Thoracic aorta (tissue), 2 donors: ENCODE measurements around the gene CCDC102A. TPM values are rescaled to one million over a fixed set of nuclear protein-coding genes. Genes with fewer than 3 reads are reported as not detected.

Source experiments
- ATAC-seq: fragments of 150-250 bp; one replicate; pipeline ENCODE4 v1.8.0; 2017; ENCODE audit warnings: low read depth; ENCODE audit not compliant: insufficient number of reproducible peaks, low FRiP score
- DNase-seq: peaks from one replicate; pipeline ENCODE4 v3.0.0-alpha.2; 2020; ENCODE audit warnings: low spot score
- H3K27ac ChIP-seq, 2 donors: fragments of 200-600 bp; sonication (generic); 1 replicate in 1 of 2; 2 replicates in 1 of 2; pipeline ENCODE4 v1.5.1; 2016; ENCODE audit warnings: mild to moderate bottlenecking in 2 of 2, moderate library complexity in 2 of 2
- H3K27me3 ChIP-seq: fragments of 200-600 bp; sonication (generic); replicated peaks from 2 replicates; pipeline ENCODE4 v1.6.0; 2016; ENCODE audit warnings: mild to moderate bottlenecking; ENCODE audit not compliant: insufficient read depth
- H3K36me3 ChIP-seq: fragments of 200-600 bp; sonication (generic); one replicate; pipeline ENCODE4 v1.5.1; 2016
- H3K4me1 ChIP-seq, 2 donors: fragments of 200-600 bp; sonication (generic); 1 replicate in 1 of 2; 2 replicates in 1 of 2; pipeline versions ENCODE4 v1.5.1 to v1.6.0; 2016; ENCODE audit warnings: low read depth in 2 of 2, mild to moderate bottlenecking in 1 of 2; ENCODE audit not compliant: control insufficient read depth in 1 of 2
- H3K4me3 ChIP-seq: fragments of 200-600 bp; sonication (generic); 2 replicates; pipeline ENCODE4 v1.5.1; 2016; ENCODE audit warnings: mild to moderate bottlenecking
- H3K9me3 ChIP-seq: fragments of 200-600 bp; sonication (generic); 2 replicates; pipeline ENCODE4 v1.5.1; 2016
- total RNA-seq, 2 donors: library from RNA; depleted of rRNA; stranded (reverse); fragments of >200 nt; gene quantifications; one replicate each; pipeline versions ENCODE4 v1.1.0 to v1.2.3, GENCODE V29; 2016
- TF ChIP-seq, protein P1 (sequence below): fragments of 200-600 bp; sonication (generic); IDR thresholded peaks from one replicate; pipeline ENCODE4 v1.5.1; 2019; ENCODE audit warnings: antibody characterized with exemption

The CCDC102A gene
- total RNA-seq, 2 donors from 2014 or later = 26.4 to 43.2 TPM

- Histone ChIP-seq H3K9me3 (no peaks in the 10 kb centered on the region), H3K4me3 (no peak overlapping the region), H3K27me3 (no peaks in the 10 kb centered on the region), H3K27ac (no peak overlapping the region), H3K4me1 (peaks cover 7 to 11% of the 10 kb centered on the region in 2 donors), H3K36me3 (no peaks in the 10 kb centered on the region)
- TF ChIP-seq, protein P1, sequence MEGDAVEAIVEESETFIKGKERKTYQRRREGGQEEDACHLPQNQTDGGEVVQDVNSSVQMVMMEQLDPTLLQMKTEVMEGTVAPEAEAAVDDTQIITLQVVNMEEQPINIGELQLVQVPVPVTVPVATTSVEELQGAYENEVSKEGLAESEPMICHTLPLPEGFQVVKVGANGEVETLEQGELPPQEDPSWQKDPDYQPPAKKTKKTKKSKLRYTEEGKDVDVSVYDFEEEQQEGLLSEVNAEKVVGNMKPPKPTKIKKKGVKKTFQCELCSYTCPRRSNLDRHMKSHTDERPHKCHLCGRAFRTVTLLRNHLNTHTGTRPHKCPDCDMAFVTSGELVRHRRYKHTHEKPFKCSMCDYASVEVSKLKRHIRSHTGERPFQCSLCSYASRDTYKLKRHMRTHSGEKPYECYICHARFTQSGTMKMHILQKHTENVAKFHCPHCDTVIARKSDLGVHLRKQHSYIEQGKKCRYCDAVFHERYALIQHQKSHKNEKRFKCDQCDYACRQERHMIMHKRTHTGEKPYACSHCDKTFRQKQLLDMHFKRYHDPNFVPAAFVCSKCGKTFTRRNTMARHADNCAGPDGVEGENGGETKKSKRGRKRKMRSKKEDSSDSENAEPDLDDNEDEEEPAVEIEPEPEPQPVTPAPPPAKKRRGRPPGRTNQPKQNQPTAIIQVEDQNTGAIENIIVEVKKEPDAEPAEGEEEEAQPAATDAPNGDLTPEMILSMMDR = no peak
- no peak for DNase-seq
- ATAC-seq = no peak
Observed at GRCh38 chr16:57539072-57539796, 2.9 kb upstream of the CCDC102A start.

DNA sequence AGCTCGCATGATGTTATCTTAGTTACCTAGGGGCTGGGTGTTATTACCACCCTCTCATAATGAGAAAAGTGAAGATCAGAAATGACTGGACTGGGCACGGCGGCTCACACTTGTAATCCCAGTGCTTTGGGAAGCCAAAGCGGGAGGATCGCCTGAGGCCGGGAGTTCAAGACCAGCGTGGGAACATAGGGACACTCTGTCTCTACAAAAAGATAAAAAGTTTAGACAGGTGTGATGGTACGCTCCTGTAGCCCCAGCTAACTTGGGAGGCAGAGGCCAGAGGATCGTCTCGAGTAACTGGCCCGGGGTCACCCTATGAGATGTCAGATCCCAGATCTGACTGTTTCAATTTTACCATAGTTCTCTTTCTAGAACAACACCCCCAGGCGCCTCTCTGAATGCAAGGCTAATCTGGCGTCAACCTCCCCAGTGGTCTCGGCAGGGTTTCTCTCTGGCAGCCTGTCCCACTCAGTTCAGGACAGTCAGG is 1.9 kb upstream of the CCDC102A start:
- H3K4me1 ChIP-seq = peaks cover 15 to 21% of the 10 kb centered on the region in 2 donors
- H3K27me3 ChIP-seq = no peaks in the 10 kb centered on the region
- no peak overlapping the region for H3K4me3 ChIP-seq
- H3K9me3 ChIP-seq = no peaks in the 10 kb centered on the region
- no peaks in the 10 kb centered on the region for H3K36me3 ChIP-seq
- no peak overlapping the region for H3K27ac ChIP-seq
- TF ChIP-seq, protein P1 = no peak
- ATAC-seq (no peak), DNase-seq (no peak)

DNA sequence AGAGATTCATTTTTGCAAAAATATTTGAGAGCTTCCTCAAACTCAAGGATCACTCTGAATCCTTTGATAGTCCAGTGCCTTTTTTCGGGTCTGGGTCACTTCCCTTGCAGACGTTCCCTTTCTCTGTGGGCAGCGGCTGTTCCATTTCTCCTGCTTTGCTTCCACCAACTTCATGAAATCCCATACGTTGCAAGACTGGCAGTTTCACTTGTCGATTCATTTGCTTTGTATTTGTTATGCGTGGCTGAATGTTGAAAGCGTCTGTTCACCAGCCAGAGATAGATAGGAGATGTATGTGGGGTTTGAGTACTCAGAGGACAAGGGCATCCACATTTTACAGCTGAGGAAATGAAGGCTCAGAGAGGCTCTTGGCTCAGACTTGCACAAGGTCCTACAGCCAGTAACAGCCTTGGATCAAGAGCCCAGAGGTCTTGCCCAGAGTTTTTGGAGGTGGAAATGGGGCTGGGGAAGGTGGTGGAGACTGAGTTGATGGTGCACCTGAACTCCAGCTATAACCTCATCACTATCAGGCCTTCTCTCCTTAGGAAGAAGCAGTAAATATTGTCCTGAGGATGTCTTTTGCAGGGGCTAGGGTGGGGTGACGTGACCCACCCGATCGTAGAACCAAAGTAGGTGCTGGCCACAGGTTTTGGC is 1.3 kb upstream of the CCDC102A start:
- ATAC-seq (no peak), DNase-seq (no peak)
- Histone ChIP-seq H3K36me3 (no peaks in the 10 kb centered on the region), H3K27ac (no peak overlapping the region), H3K27me3 (no peaks in the 10 kb centered on the region), H3K9me3 (no peaks in the 10 kb centered on the region), H3K4me1 (peaks cover 21 to 26% of the 10 kb centered on the region in 2 donors), H3K4me3 (peak overlapping the region; percentile 99)
- TF ChIP-seq, protein P1 = no peak

- ATAC-seq (no peak), DNase-seq (no peak)
- peaks cover 26 to 32% of the 10 kb centered on the region in 2 donors for H3K4me1 ChIP-seq
Observed at GRCh38 chr16:57537194-57537505, 779 bp upstream of the CCDC102A start.

More at GRCh38 chr16:57537194-57537505, 779 bp upstream of the CCDC102A start:
- H3K27me3 ChIP-seq = no peaks in the 10 kb centered on the region
- H3K9me3 ChIP-seq = no peaks in the 10 kb centered on the region
- no peak overlapping the region for H3K27ac ChIP-seq
- TF ChIP-seq, protein P1 = no peak
- peak overlapping the region; percentile 99 for H3K4me3 ChIP-seq
- H3K36me3 ChIP-seq = no peaks in the 10 kb centered on the region
